Neuronal stem cell (in vitro differentiated cells): Measurements from ENCODE around the gene CFAP68.

Experiments
- DNase-seq: peaks from one replicate; pipeline ENCODE4 v3.0.0-alpha.2; 2013; ENCODE audit warnings: low spot score
- H2AFZ ChIP-seq: one replicate; pipeline ENCODE4 v1.6.1; 2013; ENCODE audit warnings: mild to moderate bottlenecking, low read length, inconsistent platforms
- H2AK5ac ChIP-seq: 2 replicates; pipeline ENCODE4 v1.6.1; 2013; ENCODE audit warnings: low read depth, mild to moderate bottlenecking, inconsistent platforms, low read length, moderate library complexity, mixed read lengths
- H2BK120ac ChIP-seq: 2 replicates; pipeline ENCODE4 v1.6.1; 2013; ENCODE audit warnings: low read depth, mild to moderate bottlenecking, inconsistent platforms, low read length, moderate library complexity, mixed read lengths
- H2BK12ac ChIP-seq: one replicate; pipeline ENCODE4 v1.6.1; 2013; ENCODE audit warnings: low read length, inconsistent platforms
- H2BK15ac ChIP-seq: 2 replicates; pipeline ENCODE4 v1.6.1; 2013; ENCODE audit warnings: mild to moderate bottlenecking, low read length, inconsistent platforms, mixed read lengths
- H2BK5ac ChIP-seq: one replicate; pipeline ENCODE4 v1.6.1; 2013; ENCODE audit warnings: inconsistent platforms, mild to moderate bottlenecking, low read length, moderate library complexity
- H3K14ac ChIP-seq: one replicate; pipeline ENCODE4 v1.6.1; 2013; ENCODE audit warnings: low read length, inconsistent platforms
- H3K18ac ChIP-seq: 2 replicates; pipeline ENCODE4 v1.6.1; 2013; ENCODE audit warnings: low read length, inconsistent platforms
- H3K23ac ChIP-seq: 2 replicates; pipeline ENCODE4 v1.6.1; 2013; ENCODE audit warnings: low read depth, mild to moderate bottlenecking, mixed read lengths, low read length, inconsistent platforms; ENCODE audit not compliant: poor library complexity
- H3K27ac ChIP-seq: replicated peaks from 3 replicates; pipeline ENCODE4 v1.5.1; 2013; ENCODE audit warnings: low read length, inconsistent platforms
- H3K27me3 ChIP-seq, 3 experiments: 2 replicates each; pipeline ENCODE4 v1.6.1; 2013; ENCODE audit warnings: low read length in 3 of 3, mild to moderate bottlenecking in 2 of 3, inconsistent platforms in 1 of 3, low read depth in 1 of 3, mixed read lengths in 1 of 3, moderate library complexity in 1 of 3; ENCODE audit not compliant: control insufficient read depth in 3 of 3, insufficient read depth in 3 of 3
- H3K36me3 ChIP-seq, 2 donors: replicated peaks in 1 of 2; 2 replicates each; pipeline ENCODE4 v1.6.1; 2013; ENCODE audit warnings: low read length in 2 of 2; ENCODE audit not compliant: control insufficient read depth in 2 of 2, insufficient read depth in 2 of 2
- H3K4ac ChIP-seq: 2 replicates; pipeline ENCODE4 v1.6.1; 2013; ENCODE audit warnings: inconsistent platforms, mild to moderate bottlenecking, low read length, moderate library complexity
- H3K4me1 ChIP-seq, 2 donors: 1 replicate in 1 of 2; 2 replicates in 1 of 2; pipeline ENCODE4 v1.6.1; 2013; ENCODE audit warnings: low read length in 2 of 2, low read depth in 1 of 2; ENCODE audit not compliant: control insufficient read depth in 2 of 2, insufficient read depth in 1 of 2
- H3K4me2 ChIP-seq: one replicate; pipeline ENCODE4 v1.6.1; 2013; ENCODE audit warnings: mild to moderate bottlenecking, low read length, inconsistent platforms; ENCODE audit not compliant: insufficient read depth, poor library complexity, severe bottlenecking
- H3K4me3 ChIP-seq, 2 donors: 2 replicates each; pipeline ENCODE4 v1.5.1; 2013; ENCODE audit warnings: low read length in 2 of 2, mild to moderate bottlenecking in 2 of 2, inconsistent platforms in 1 of 2, moderate library complexity in 1 of 2
- H3K79me1 ChIP-seq: one replicate; pipeline ENCODE4 v1.6.1; 2013; ENCODE audit warnings: low read depth, mild to moderate bottlenecking, inconsistent platforms, low read length, moderate library complexity
- H3K9ac ChIP-seq: one replicate; pipeline ENCODE4 v1.6.1; 2013; ENCODE audit warnings: mild to moderate bottlenecking, low read depth, low read length, inconsistent platforms; ENCODE audit not compliant: poor library complexity
- H3K9me3 ChIP-seq, 2 donors: replicated peaks in 1 of 2; 2 replicates each; pipeline versions ENCODE3 to v1.6.1; 2013; ENCODE audit warnings: low read length in 2 of 2, mild to moderate bottlenecking in 2 of 2, inconsistent platforms in 1 of 2, low read depth in 1 of 2, mixed read lengths in 1 of 2, moderate library complexity in 1 of 2; ENCODE audit not compliant: control insufficient read depth in 2 of 2, insufficient read depth in 1 of 2
- H4K8ac ChIP-seq: one replicate; pipeline ENCODE4 v1.6.1; 2013; ENCODE audit warnings: low read depth, mild to moderate bottlenecking, inconsistent platforms, low read length, moderate library complexity
- H4K91ac ChIP-seq: one replicate; pipeline ENCODE4 v1.6.1; 2013; ENCODE audit warnings: low read length, low read depth, mild to moderate bottlenecking, inconsistent platforms; ENCODE audit not compliant: poor library complexity
- WGBS, 2 donors: extraction: QIAGEN DNeasy Blood & Tissue Kit; methylation state at CpG; one replicate each; pipeline ENCODE4 v1.1.7; 2013; ENCODE audit warnings: missing lambda C conversion rate in 2 of 2, mixed read lengths in 1 of 2; ENCODE audit not compliant: insufficient read length in 2 of 2, insufficient replicate concordance in 1 of 2; ENCODE audit errors: extremely low coverage in 2 of 2; 5-methylcytosine and 5-hydroxymethylcytosine counted together

Gene CFAP68

DNA sequence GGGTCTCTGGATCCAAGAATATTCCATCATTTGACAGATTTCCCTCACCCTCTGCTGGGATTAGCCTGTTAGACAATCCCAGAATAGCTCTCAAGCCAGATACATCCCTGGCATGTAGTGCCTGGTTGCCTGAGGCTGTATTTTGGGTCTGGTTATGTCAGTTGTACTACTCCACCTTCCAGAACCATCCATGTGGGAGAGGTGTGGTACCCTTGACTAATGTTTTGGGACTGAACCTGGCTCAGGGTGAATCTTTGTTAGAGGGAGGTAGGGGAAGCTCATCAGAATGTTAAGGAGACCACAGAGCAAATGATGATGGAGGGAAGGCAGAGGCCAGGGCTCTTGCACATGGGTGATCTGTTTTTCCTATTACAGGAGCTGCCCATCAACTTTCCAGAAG is 44.6 kb downstream of the CFAP68 start:
- no peaks in the 10 kb centered on the region for H3K79me1 ChIP-seq
- no peaks in the 10 kb centered on the region for H3K36me3 ChIP-seq
- no peak overlapping the region for H2BK5ac ChIP-seq
- H4K91ac ChIP-seq, result no peak overlapping the region
- no peak overlapping the region for H2BK12ac ChIP-seq
- no peak overlapping the region for H3K4me3 ChIP-seq
- H3K18ac ChIP-seq, result no peak overlapping the region
- H3K4me1 ChIP-seq, result peaks cover 10 to 12% of the 10 kb centered on the region in 2 donors
- no peak overlapping the region for H4K8ac ChIP-seq
- no peak overlapping the region for H3K14ac ChIP-seq
- H3K4ac ChIP-seq, result no peak overlapping the region
- H3K27ac ChIP-seq, result no peak overlapping the region
- no peak overlapping the region for H3K4me2 ChIP-seq
- H3K27me3 ChIP-seq, result no peaks in the 10 kb centered on the region
- H3K9me3 ChIP-seq, result no peaks in the 10 kb centered on the region
- no peak overlapping the region for H3K23ac ChIP-seq
- no peak overlapping the region for H2BK120ac ChIP-seq
- peak overlapping the region; percentile 89 for H2AFZ ChIP-seq
- no peak overlapping the region for H2AK5ac ChIP-seq
- no peak for DNase-seq
- no peak overlapping the region for H3K9ac ChIP-seq
- no peak overlapping the region for H2BK15ac ChIP-seq

DNA sequence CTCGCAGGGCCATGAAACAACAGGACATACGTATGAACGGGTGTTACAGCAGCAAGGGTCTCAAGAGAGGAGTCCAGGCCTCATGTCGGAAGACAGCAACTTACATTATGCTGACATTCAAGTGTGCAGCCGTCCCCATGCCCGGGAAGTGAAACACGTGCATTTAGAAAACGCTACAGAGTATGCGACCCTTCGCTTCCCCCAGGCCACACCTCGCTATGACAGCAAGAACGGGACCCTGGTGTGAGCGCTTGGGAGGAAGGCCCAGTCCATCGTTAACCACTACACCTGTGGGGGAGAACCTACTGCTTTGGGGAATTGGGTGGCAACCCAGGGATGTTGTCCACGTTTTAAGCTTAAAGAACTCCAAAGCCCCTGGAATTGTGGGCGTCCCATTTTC is 46.6 kb downstream of the CFAP68 start:
- Histone ChIP-seq H3K4me1 (peaks cover 9 to 11% of the 10 kb centered on the region in 2 donors), H2BK12ac (peak overlapping the region; percentile 10), H3K9ac (no peak overlapping the region), H2BK120ac (no peak overlapping the region), H3K79me1 (no peaks in the 10 kb centered on the region), H4K8ac (no peak overlapping the region), H3K27me3 (no peaks in the 10 kb centered on the region), H3K4ac (no peak overlapping the region), H2BK15ac (peak overlapping the region; percentile 26), H3K23ac (no peak overlapping the region), H3K4me2 (no peak overlapping the region), H3K36me3 (peaks cover 0 to 2% of the 10 kb centered on the region in 2 donors), H3K14ac (no peak overlapping the region), H2AFZ (peak overlapping the region; percentile 88), H2AK5ac (peak overlapping the region; percentile 25), H4K91ac (no peak overlapping the region), H3K18ac (peak overlapping the region; percentile 48), H3K4me3 (peak overlapping the region in 1 of 2 donors; percentile 67), H3K27ac (no peak overlapping the region), H2BK5ac (no peak overlapping the region), H3K9me3 (no peaks in the 10 kb centered on the region)
- no peak for DNase-seq
- no CpG with 5 or more reads among the region's 16 CpGs for whole genome bisulfite sequencing, 2 donors

DNA sequence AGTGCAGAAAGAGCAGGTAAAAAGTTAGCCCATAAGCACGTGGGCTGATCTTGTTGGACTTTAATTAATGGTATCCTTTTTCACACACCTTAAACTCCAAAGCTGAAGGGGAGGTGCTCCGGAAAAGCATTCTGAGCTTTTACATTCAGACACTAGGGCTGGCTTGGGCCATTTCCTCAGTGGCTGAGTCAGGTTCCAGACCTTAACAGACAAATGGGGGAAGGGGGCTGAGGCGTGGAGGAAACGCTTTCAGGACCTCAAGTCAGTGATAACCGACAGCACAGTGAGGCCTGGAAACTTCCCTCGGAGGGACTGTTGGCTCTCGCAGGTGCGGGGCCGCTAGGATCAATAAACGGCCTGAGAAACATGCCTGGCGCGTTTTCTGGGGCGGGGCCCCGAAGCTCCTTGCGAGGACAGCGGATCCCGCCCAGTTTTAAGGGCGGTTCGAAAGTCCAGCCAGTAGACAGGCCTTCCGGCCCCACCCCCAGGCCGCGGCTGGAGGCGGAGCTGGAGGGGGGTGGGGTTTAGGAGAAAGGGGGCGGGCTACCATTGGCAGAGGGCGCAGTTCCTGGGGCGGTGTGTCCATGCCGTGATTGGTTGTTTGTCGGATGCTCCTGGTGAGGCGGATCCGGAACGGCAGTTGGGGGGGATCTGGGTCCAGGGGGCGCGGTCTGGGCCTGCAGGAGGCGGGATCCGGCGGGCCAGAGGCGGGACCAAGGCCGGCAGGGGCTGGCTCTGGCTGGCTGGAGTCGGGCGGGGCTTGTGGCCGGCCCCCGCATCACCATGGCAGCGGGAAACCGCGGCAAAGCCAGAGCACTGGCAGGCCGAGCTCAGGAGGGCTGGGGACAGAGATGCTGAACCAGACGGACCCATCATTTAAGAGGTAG is 47.4 kb downstream of the CFAP68 start:
- peak overlapping the region; percentile 70 for H3K27ac ChIP-seq
- H3K27me3 ChIP-seq, result no peaks in the 10 kb centered on the region
- no peak overlapping the region for H2BK120ac ChIP-seq
- peak overlapping the region; percentile 88 for H2AFZ ChIP-seq
- peak overlapping the region; percentile 91 for H3K18ac ChIP-seq
- H3K4me2 ChIP-seq, result peak overlapping the region; percentile 75
- H3K4ac ChIP-seq, result no peak overlapping the region
- no peaks in the 10 kb centered on the region for H3K79me1 ChIP-seq
- peak overlapping the region; percentile 68 for H3K9ac ChIP-seq
- H3K36me3 ChIP-seq, result peaks cover 0 to 2% of the 10 kb centered on the region in 2 donors
- H2BK5ac ChIP-seq, result no peak overlapping the region
- no peak overlapping the region for H2BK12ac ChIP-seq
- no peak overlapping the region for H3K14ac ChIP-seq
- H2BK15ac ChIP-seq, result no peak overlapping the region
- peak overlapping the region; percentile 13 for H3K23ac ChIP-seq
- no peak overlapping the region for H4K91ac ChIP-seq
- no peak overlapping the region for H2AK5ac ChIP-seq
- peak overlapping the region; percentile 67 to 71 for H3K4me3 ChIP-seq
- H4K8ac ChIP-seq, result no peak overlapping the region
- peak; percentile 95 for DNase-seq
- peaks cover 9 to 11% of the 10 kb centered on the region in 2 donors for H3K4me1 ChIP-seq
- no peaks in the 10 kb centered on the region for H3K9me3 ChIP-seq
- no CpG with 5 or more reads among the region's 47 CpGs for WGBS, 2 donors

DNA sequence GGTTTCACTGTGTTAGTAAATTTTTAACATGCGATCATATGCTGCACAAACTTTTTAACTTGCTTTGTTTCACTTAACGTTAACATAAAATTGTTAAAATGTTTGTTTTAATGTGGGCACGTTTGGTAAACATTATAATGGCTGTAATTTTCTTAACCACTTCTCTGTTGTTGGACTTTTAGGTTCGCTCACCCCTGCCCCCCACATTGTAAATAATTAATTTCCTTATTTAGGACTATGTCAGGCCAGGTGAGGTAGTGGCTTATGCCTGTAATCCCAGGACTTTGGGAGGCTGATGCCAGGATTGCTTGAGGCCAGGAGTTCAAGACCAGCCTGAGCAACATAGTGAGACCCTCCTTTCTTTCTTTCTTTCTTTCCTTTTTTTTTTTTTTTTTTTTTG is 51.1 kb downstream of the CFAP68 start:
- Histone ChIP-seq H2BK12ac (no peak overlapping the region), H2BK120ac (no peak overlapping the region), H3K23ac (no peak overlapping the region), H2AFZ (no peak overlapping the region), H3K9me3 (no peaks in the 10 kb centered on the region), H2BK15ac (no peak overlapping the region), H3K4ac (no peak overlapping the region), H4K91ac (no peak overlapping the region), H3K79me1 (no peaks in the 10 kb centered on the region), H3K14ac (no peak overlapping the region), H4K8ac (no peak overlapping the region), H3K36me3 (peaks cover 0 to 7% of the 10 kb centered on the region in 2 donors), H3K27ac (no peak overlapping the region), H3K4me2 (no peak overlapping the region), H2AK5ac (no peak overlapping the region), H3K18ac (no peak overlapping the region), H3K27me3 (no peaks in the 10 kb centered on the region), H3K4me3 (no peak overlapping the region), H3K4me1 (peaks cover 9 to 19% of the 10 kb centered on the region in 2 donors), H3K9ac (no peak overlapping the region), H2BK5ac (no peak overlapping the region)
- no CpG with 5 or more reads among the region's 4 CpGs for WGBS, 2 donors
- DNase-seq, result no peak
